Measurements from ENCODE around the gene TDRKH.
"Not testable (repeated sequence)": the region's sequence is repeated elsewhere in the genome, so short reads cannot be mapped to it uniquely, and the experiment has no call there.

DNA sequence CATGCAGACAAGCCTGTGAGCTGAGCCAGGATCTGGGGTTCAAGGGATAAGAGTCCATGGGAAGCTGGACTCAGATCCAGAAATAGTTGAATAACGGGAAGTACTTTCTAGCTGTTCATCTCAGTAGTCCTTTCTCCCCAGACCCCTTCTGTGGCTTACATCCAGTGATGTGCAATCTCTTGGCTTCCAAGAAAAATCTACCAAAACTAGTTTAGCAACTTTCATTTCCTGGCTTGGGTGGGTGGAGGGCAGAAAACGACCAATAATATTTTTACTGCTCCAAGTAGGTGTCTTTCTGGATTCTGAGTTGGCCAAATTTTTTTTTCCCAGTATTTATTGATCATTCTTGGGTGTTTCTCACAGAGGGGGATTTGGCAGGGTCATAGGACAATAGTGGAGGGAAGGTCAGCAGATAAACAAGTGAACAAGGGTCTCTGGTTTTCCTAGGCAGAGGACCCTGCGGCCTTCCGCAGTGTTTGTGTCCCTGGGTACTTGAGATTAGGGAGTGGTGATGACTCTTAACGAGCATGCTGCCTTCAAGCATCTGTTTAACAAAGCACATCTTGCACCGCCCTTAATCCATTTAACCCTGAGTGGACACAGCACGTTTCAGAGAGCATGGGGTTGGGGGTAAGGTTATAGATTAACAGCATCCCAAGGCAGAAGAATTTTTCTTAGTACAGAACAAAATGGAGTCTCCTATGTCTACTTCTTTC, 21.8 kb downstream of the TDRKH start:
- TF ChIP-seq, protein P1, sequence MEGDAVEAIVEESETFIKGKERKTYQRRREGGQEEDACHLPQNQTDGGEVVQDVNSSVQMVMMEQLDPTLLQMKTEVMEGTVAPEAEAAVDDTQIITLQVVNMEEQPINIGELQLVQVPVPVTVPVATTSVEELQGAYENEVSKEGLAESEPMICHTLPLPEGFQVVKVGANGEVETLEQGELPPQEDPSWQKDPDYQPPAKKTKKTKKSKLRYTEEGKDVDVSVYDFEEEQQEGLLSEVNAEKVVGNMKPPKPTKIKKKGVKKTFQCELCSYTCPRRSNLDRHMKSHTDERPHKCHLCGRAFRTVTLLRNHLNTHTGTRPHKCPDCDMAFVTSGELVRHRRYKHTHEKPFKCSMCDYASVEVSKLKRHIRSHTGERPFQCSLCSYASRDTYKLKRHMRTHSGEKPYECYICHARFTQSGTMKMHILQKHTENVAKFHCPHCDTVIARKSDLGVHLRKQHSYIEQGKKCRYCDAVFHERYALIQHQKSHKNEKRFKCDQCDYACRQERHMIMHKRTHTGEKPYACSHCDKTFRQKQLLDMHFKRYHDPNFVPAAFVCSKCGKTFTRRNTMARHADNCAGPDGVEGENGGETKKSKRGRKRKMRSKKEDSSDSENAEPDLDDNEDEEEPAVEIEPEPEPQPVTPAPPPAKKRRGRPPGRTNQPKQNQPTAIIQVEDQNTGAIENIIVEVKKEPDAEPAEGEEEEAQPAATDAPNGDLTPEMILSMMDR (IDR thresholded peaks at IDR 0.05; ENCODE audit: borderline replicate concordance, extremely low read depth, low read length, poor library complexity, severe bottlenecking), result not testable (repeated sequence)
- not testable (repeated sequence) for TF ChIP-seq EZH2 (IDR thresholded peaks at IDR 0.05; ENCODE audit: borderline replicate concordance, low read depth, low read length, severe bottlenecking)

Measured in DND-41 (cell line).